UCSD-AML1 (cell line): ENCODE results near the gene GJB6.

Source experiments
- DNase-seq: peaks from one replicate; lab custom pipeline; 2025; ENCODE audit not compliant: unreplicated experiment; lab: John Stamatoyannopoulos, UW

Gene GJB6

DNA sequence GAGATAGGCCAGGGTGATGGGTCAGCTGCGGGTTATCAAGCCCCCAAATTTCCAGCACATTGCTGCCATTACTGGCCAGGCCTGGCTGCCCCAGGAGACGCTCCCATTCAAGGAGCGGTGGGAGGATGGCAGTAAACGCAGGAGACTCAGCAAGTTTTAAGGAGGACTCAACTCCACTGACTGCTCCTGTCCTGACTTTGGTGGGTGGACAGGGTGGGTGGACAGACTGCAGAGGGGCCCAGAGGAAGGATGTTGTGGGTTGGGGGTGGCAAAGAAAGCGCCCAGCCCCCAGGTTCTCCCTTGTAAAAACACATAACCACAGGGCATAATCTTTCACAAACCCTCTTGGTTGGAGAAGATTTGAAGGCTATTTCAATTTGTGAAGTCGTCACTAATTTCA is 4.4 kb downstream of the GJB6 start:
- DNase-seq = no peak

DNA sequence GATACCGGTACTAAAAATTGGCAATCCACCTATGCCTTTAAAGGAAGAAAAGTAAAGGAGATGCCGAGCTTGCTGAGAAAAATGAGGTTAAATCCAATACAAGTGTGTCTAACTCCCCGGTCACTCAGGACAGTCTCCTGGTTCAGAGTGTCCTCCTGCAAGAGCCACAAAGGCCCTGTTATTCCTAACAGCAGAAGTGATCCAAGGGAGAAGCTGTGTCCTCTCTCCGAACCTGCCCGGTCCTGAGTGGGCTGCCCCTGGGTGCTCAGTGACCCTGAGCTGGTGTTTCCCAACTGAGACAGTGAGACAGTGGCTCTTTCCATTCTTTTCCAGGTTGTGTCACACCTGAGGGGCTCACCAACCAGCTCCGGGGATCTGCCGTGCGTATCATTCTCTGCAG is 4.8 kb downstream of the GJB6 start:
- DNase-seq = no peak

DNA sequence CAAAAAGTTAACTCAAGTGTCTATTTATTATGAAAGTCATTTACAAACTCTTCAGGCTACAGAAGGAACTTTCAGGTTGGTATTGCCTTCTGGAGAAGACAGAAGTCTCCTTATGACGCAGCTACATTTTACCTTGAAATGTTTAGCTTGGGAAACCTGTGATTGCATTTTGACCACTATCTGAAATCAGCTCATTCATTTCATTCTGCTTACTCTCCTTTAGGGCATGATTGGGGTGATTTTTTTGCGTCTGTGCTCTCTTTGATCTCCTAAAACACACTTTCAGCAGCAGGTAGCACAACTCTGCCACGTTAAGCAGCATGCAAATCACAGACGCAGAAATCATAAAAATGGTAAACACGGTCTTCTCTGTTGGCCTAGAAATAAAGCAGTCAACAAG is 9.6 kb downstream of the GJB6 start:
- no peak for DNase-seq

DNA sequence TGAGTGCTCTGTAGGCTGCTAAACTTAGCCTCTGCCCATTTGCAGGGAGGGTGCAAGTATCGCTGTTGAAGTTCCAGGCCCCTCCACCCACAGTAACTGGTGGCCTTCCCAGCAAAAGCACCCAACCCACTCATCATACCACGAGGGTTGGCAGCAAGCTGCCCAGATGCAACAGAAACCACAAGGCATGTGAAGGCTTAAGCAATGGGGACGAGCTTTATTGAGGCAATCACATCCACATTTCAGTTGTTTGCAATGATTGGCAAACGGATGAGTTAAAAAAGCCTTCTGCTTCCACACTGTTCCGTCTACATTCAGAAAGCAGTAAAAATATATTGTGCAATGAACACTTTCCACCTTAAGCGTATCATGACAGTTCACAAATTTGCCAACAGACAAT is 10.3 kb downstream of the GJB6 start:
- DNase-seq = no peak

DNA sequence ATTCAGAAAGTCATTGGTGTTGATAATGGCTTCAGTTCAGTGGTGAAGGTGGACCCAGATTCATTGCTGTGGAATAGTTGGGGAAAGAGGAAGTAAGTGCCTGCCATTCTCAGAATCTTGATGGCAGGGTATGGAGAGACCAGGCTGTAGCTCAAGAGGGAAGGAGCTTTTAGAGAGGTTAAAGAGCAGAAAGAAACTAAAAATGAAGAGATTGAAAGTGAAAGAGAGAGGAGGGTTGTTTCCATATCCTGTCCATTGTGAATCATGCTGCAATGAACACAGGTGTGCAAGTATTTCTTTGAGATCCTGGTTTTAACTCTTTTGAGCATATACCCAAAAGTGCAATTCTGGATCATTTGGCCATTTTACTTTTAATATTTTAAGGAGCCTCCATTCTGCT is 12.5 kb downstream of the GJB6 start:
- DNase-seq = no peak

DNA sequence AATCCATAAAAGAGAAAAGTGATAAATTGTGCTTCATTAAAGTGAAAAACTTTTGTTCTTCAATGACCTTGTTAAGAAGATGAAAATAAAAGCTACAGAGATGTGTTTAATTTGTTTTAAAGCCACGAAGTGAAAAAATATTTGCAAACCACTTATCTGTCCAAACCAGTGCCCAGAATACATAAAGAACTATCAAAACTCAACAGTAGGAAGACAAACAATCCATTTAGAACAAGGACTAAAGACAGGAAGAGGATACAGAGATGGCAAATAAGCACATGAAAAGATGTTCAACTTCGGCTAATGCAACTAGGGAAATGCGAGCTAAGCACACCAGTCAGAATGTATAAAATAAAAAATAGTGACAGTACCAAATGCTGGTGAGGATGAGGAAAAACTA is 15.0 kb downstream of the GJB6 start:
- DNase-seq = no peak

DNA sequence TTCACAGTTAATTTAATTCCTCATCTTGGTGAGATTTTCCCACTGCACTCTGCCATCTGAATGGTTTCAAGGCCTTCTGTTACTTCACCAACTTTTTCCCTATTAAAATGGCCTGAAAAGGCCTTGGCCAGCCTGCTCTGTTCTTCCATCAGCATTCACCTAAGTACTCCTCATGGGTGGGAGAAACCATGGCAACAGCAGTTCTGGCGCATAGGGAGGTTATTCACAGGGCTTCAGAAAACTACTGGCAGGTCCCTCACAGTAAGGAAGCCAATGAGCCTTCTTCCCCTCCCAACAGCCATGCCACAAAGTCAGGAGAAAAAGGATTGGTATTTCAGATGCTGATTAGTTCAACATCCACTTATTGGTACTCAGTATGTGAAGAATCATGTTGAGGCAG is 22.2 kb downstream of the GJB6 start:
- DNase-seq = no peak

DNA sequence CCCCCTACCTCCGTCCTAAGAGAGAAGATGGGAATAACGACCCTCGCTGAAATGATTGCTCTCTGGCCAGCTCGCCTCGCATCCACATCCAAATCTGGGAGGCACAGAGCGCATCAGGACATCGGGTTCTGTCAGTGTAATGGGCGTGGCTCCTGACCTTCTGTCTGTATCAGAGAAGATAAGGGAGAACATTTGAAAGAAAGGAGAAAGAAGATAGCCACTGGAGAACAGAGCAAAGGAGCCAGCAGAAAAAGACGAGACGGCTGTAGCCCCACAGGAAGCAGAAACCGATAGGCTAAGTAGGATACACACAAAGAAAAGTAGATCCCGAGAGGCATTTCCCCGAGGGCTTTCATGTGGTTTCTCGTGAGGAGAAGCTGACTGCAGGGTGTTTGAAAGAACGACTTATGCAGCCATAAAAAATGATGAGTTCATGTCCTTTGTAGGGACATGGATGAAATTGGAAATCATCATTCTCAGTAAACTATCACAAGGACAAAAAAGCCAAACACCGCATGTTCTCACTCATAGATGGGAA is 25.4 kb downstream of the GJB6 start:
- no peak for DNase-seq

DNA sequence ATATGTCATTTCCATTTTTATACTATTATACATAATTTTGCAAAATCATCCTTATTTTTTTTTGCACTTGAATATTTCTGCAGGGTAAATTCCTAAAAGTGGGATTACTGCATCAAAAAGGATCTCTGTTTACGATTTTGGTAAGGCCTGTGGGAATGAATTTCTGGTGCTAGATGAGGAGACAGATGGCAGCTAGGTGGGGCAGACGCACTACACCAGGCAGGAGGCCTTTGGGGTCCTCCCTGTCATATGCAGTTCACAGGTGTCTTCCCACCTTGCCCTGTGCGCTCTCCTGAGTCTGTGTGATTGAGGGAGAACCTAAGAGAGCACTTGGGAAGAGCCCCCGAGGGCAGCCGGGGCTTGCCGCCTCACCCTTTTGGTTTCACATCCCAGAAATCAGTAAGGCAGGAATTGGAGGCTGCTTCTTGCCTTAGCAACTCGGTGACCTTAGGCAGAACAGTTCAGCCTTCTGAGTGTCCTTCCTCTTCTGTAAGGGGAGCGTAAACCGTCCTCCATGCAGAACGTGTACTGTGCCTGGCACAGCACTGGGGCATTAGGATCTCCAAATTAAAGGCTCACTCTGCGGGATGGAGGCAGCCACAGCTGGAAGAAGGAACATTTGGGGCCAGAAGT is 25.9 kb downstream of the GJB6 start:
- no peak for DNase-seq

DNA sequence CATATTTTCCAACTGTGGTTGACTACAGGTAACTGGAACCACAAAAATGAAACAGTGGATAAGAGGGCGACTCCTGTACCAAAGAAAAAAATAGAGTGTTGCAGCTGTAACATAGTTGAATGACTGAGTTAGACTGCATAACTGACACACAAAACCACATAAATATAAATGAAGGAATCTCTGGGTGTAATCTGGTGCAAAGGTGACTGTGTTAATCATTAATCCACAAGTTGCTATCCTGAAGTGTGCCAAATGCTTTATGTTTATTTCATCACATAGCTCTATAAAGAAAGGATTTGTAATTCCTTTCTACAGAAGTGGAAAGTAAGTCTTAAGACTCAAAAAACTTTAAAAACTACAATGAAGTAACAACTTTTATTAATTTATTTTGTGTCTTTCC is 33.3 kb downstream of the GJB6 start:
- DNase-seq = no peak

DNA sequence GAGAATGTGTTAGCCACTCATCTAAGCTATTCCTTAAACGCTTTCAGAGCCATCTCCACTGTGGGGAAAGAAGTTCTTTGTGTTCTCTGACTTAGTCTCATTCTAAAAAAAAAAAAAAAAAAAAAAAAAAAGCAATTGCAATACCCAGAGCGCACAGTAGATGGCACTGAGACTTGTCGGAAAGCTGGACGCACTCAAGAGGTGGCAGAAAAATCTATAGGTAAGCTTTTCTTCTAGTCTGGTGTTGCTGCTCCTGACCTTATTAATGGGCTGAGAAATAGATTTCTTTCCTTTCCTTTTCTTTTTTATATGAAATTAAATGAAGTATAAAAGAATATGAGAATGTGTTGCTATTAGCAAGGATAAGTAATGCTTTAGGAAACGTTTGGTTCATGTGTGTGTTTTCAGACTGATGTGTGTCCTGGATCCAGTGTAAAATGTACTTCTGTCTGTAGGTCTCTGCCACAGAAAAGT is 34.7 kb downstream of the GJB6 start:
- DNase-seq = no peak

DNA sequence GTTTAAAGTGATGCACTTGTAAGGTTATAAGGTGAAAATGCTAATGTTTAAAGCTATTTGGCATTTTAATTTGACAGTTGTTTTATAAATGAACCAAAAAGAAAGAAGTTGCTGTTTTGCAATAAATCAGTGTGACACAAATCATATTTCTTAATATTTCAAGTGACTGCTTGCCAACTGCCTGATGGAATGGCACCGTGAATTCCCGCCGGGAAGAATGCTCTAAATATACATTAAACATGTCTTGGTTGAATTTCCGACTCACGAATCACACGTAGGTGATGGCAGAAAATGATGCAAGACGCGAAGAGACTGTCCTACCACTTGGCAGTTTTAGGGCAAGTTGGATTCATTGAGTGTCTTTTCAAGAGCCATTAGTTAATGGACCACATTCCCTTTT is 36.3 kb downstream of the GJB6 start:
- no peak for DNase-seq

DNA sequence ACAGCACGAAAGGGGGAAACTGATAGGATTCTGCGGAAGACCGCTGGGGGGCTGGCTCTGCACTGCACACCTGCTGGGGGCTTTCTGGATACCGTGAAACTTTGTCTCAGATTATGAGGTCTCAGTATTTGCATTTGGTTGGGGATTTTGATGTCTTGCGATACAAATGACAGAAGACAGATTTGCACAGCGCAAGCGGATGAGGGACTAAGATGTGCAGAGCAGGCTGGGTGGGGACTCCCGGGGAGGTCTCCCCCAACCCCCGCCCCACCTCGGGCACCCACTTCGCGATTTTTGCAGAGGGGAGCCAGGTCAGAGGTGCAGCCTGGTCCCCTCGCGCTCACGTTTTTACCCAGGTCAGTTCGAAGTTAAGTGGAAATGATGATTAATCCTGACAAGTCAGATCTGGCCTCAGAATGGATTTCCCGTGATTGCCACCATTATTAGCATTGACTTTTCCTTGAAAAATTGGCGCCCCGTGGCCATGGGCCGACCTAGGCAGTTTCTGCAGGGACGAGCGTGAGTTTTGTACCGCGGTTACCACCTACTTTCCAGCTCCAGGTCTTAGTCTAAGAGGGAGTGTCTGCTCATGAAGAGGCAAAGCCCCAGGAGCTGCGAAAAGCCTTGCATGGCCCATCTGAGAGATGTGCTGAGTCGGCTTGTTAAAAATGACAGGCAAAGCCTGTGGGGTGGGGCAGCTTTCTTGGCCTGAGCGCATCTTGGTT is 38.0 kb downstream of the GJB6 start:
- DNase-seq = no peak

DNA sequence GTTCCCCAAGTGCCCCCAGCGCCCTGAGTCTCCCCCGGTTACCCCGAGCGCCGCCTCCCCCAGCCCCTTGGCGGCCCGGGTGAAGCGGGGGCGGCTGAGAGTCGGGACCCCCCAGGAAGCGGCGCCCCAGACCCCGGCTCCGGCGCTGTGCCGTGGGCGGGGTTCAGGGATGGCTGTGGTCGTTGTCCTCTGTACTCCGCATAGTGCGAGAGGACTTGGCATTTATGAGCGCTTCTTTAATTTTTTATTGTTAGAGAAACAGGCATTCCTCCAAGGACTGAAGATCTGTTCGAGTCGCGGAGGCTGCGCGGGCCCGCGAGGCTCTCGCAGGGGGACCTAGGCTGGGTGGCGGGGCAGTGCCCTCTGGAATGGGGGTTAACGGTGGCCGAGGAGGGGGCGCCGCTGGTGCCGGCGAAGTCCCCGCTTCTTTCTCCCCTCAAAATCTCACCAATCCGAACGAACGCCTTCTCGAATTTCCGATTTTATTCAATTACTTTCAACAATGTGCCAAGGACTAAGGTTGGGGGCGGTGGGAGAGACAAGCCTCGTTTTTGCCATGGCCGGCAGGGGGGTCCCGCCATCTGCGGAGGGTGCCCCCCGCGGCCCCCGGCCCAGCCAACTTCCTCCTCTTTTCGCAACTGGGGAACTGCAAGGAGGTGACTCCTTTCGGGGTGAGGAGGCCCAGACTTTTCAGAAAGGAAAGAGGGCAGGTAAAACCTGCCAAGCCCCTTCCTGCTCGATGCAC is 38.8 kb downstream of the GJB6 start:
- no peak for DNase-seq

DNA sequence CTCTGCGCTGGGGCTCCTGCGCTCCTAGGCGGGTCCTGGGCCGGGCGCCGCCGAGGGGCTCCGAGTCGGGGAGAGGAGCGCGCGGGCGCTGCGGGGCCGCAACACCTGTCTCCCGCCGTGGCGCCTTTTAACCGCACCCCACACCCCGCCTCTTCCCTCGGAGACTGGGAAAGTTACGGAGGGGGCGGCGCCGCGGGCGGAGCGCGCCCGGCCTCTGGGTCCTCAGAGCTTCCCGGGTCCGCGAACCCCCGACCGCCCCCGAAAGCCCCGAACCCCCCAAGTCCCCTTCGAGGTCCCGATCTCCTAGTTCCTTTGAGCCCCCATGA is 39.3 kb downstream of the GJB6 start, which contains the start of gene GJB2:
TSS of gene GJB2 (minus strand) at position 103 of the 326 bp plus-strand sequence. CDS start 3,357 bp downstream, outside the sequence.
- DNase-seq = no peak

DNA sequence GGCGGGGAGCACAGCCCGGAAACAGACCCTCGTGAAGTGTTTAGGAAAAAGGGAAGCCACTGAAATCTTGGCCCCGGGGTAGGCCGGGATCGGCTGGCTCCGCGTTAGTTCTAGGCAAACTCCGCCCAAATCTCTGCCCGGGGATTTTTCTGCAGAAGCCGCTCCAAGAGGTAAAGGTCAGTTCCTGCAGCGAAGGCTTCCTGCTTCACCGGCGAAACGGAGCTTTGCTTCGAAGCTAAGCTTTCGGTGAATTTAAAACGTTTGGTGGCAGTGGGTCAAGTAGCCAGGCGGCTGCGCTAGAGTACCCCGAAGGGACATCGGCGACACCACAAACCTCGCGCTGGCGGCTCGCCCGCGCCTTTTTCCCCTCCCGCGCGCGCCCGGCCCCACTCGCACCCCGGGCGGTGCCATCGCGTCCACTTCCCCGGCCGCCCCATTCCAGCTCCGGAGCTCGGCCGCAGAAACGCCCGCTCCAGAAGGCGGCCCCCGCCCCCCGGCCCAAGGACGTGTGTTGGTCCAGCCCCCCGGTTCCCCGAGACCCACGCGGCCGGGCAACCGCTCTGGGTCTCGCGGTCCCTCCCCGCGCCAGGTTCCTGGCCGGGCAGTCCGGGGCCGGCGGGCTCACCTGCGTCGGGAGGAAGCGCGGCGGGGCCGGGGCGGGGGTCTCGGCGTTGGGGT is 39.8 kb downstream of the GJB6 start:
- DNase-seq = no peak

DNA sequence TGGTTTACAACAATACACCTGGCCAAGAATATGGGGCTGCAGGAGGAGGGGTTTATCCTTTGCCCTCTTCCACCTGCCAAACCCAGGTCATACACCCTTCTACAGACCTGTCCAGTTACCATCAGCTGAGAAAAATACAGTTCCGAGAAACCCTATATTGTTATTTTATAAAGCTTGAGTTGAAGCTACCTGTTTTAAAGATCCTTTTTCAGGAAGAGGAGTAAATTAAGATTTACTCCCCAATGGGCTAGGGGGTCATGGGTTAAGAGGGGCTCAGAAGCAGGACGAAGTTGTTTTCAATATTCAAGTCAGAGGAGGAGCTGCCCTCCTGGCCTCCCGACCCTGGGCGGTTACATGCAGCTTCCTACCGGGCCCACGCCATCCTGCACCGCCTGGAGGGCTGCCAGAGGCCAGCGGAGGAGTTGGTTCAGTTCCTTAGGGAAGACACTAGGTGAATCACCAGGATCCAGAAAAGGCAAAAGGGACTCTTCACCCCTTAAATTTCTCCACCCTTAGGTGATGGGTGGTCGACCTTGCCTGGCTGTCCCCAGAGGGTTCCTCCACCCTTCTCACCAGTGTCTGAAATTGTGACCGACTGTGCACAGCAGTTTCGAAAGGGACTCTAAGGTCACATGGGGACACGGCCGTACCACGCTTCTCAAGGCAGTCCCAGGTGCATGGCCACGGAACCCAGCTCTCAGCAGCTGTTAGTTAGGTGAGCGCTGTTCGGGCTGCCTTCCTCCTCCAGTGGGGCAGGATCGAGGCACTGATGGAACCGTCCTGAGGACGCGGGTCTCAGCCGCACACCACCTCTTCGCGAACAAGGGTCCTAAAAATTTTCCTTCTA is 40.6 kb downstream of the GJB6 start:
- DNase-seq = no peak

DNA sequence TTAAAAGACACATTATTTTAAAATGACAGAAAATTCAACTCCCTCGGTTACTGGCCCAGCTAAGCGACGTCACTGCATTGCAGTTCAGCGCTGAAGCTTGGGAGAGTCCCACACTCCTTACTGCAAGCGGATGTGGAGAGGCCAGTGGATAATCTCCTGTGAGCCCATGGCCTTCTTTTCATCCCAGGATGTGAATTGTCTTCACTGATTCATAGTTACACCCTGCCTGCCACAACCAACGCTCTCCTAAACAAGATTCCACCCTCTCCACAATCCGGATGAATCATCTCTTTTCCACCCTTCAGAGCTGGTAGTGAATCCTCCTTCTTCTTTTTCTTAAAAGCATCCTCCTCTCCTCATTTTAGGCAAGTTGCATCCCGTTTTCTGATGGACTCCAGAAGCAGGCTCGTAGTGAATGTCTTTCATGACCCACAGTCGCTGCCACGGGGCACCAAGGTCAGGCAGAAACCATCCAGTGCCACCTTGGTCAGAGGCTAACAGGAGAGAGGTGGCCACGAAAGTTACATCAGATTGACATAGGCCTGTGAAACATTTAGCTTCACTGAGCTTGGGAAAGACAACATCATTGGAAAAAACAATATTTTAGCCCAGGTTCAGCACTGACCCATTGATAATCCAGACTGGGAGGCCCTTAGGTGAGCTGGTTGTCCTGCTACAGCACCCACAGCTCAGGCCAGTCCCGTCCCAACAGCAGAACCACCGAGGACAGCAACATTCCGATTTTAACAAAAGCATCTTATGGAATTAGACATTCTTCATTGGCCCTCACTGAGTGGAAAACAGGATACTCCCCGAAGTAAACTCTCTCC is 41.4 kb downstream of the GJB6 start:
- no peak for DNase-seq

DNA sequence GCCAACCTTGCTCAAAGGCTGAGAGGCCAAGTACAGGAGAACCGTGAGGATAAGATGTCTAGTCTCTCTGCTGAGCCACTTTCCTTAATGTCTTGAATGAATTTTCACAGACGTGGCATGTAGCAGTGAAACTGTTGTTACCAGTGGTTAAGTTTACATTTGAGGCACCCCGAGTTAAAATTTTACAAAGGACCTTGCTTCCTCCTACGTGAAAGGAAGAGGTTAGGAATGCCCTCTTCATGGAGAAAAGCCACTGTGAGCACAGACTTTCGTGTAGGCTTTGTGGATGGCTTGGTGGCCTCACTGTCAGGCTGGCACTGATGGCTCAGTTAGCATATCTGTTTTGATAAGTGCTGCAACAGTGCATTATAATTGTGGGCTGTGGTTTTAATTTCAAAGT is 42.0 kb downstream of the GJB6 start:
- no peak for DNase-seq
